SU-DHL-6 (cell line): ENCODE results near the gene CDH23.

Experiments used
- CTCF ChIP-seq: fragments of 200-600 bp; sonication (generic); IDR thresholded peaks from one replicate; pipeline ENCODE4 v1.5.1; 2017; ENCODE audit warnings: antibody characterized with exemption, mild to moderate bottlenecking, low read length, moderate library complexity; ENCODE audit not compliant: insufficient read depth, poor library complexity, severe bottlenecking
- EZH2phosphoT487 ChIP-seq: fragments of 200-600 bp; sonication (generic), shearing (Covaris generic); conservative IDR thresholded peaks from 2 replicates; pipeline ENCODE4 v1.6.1; 2018; ENCODE audit warnings: mild to moderate bottlenecking, antibody characterized with exemption, low read length, moderate library complexity, mixed read lengths

GRCh38 chr10:71648254-71648932 is 251.7 kb downstream of the CDH23 start:
- TF ChIP-seq CTCF (no peak), EZH2phosphoT487 (no peak)
